ENCODE data around the gene SLC25A21.

GRCh38 chr14:37057776-37058175 lies 114.6 kb downstream of the SLC25A21 start:
- TF ChIP-seq CTCF (IDR thresholded peaks at IDR 0.05) = no peak
- TF ChIP-seq POLR2A (IDR thresholded peaks at IDR 0.05) = no peak

Measured in stomach (tissue), 4 donors.